Skin epidermis (tissue), 12 donors: Measurements from ENCODE around the gene OBSCN.

Experiments
- H3K27ac ChIP-seq, 21 experiments: fragments of 200-600 bp; sonication (generic) in 11 of 21; one replicate each; pipeline ENCODE4 v1.5.0; 2020; ENCODE audit warnings: mild to moderate bottlenecking in 3 of 21, inconsistent platforms in 2 of 21, moderate library complexity in 2 of 21
- H3K4me3 ChIP-seq, 7 experiments: fragments of 200-600 bp; sonication (generic) in 2 of 7; one replicate each; pipeline ENCODE4 v1.5.0; 2020; ENCODE audit warnings: inconsistent platforms in 2 of 7, mild to moderate bottlenecking in 2 of 7, moderate library complexity in 1 of 7

Gene OBSCN

GRCh38 chr1:228313536-228314277 is 105.9 kb downstream of the OBSCN start:
- H3K27ac ChIP-seq, result no peak overlapping the region
- H3K4me3 ChIP-seq, result no peak overlapping the region

GRCh38 chr1:228314315-228314657 is 106.4 kb downstream of the OBSCN start:
- Histone ChIP-seq H3K4me3 (no peak overlapping the region), H3K27ac (no peak overlapping the region)

GRCh38 chr1:228314658-228315483 is 107.0 kb downstream of the OBSCN start:
- Histone ChIP-seq H3K27ac (no peak overlapping the region), H3K4me3 (no peak overlapping the region)

DNA sequence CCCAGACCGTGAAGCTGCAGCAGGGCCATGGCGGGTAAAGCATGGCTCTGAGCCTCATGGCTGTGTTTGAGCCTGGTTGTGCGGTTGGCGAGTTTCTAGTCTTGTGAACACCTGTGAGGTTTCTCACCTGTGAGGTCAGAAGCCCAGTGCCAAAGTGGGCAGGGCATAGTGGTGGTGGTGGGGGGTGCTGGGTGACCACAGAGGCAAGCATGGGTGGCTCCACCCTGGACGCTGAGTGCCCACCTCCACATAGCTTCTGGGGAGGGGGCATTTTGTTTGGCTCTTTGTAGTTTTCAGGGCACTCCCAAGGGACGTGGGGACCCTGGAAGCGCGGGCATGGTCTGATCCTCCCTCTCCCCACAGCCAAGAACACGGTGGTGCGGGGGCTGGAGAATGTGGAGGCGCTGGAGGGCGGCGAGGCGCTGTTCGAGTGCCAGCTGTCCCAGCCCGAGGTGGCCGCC is 107.7 kb downstream of the OBSCN start:
- Histone ChIP-seq H3K27ac (no peak overlapping the region), H3K4me3 (no peak overlapping the region)

DNA sequence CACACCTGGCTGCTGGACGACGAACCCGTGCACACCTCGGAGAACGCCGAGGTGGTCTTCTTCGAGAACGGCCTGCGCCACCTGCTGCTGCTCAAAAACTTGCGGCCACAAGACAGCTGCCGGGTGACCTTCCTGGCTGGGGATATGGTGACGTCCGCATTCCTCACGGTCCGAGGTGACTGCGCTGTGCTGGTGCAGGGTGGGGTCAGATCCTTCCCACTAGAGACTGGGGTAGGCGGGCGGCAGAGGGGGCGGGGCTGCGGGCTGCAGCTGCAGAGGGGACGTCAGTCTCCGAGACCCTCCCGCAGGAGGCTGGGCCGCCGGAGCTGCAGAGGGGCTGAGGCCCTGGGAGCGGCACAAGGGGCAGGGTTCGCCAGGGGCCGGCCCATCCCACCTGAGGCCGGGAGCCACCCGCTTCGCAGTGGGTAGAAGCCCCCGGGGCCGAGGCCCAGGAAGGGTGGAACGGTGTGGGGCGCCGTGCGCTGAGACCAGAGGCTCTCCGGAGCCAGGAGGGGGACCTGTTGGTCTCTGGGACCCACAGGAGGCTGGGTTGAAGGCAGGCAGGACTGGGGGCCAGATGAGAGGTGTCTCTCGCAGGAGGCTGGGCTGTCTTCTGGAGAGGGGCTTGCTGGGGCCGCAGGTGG is 108.2 kb downstream of the OBSCN start:
- Histone ChIP-seq H3K4me3 (no peak overlapping the region), H3K27ac (no peak overlapping the region)

DNA sequence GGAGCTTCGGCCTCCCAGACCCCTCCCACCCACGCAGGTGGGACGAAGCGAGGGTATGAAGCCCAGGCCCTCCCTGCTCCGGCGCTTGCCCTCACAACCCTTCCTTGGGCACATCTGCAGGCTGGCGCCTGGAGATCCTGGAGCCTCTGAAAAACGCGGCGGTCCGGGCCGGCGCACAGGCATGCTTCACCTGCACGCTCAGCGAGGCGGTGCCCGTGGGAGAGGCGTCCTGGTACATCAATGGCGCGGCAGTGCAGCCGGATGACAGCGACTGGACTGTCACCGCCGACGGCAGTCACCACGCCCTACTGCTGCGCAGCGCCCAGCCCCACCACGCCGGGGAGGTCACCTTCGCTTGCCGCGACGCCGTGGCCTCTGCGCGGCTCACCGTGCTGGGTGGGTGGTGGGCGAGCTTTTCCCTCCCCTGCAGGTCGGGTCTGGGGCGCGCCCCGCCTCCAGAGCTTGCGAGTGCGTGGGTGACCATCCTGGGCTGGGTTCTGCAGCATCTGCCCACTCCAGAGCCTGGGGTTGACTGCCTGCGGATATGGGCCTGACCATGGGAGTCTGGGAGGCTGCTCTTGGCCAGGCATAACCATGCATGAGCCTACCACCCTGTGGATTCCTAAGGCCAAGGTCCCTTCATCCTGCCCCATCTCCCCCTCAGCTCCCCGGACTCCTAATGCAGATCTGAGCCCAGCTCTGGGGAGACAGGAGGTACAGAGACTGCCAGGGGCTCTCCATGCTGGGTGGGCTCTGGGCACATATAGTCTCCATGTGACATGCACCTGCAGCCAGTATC is 108.9 kb downstream of the OBSCN start:
- H3K4me3 ChIP-seq, result no peak overlapping the region

DNA sequence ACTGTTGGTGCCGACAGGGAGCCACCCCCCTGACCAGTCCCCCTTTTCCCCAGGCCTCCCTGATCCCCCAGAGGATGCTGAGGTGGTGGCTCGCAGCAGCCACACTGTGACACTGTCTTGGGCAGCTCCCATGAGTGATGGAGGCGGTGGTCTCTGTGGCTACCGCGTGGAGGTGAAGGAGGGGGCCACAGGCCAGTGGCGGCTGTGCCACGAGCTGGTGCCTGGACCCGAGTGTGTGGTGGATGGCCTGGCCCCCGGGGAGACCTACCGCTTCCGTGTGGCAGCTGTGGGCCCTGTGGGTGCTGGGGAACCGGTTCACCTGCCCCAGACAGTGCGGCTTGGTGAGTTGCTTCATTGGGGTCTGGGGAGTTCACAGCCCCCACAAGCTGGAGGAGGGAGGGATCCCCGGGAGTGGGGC is 109.6 kb downstream of the OBSCN start:
- no peak overlapping the region for H3K4me3 ChIP-seq
- no peak overlapping the region for H3K27ac ChIP-seq

More for the DNA sequence above, 108.9 kb downstream of the OBSCN start:
- no peak overlapping the region for H3K27ac ChIP-seq

DNA sequence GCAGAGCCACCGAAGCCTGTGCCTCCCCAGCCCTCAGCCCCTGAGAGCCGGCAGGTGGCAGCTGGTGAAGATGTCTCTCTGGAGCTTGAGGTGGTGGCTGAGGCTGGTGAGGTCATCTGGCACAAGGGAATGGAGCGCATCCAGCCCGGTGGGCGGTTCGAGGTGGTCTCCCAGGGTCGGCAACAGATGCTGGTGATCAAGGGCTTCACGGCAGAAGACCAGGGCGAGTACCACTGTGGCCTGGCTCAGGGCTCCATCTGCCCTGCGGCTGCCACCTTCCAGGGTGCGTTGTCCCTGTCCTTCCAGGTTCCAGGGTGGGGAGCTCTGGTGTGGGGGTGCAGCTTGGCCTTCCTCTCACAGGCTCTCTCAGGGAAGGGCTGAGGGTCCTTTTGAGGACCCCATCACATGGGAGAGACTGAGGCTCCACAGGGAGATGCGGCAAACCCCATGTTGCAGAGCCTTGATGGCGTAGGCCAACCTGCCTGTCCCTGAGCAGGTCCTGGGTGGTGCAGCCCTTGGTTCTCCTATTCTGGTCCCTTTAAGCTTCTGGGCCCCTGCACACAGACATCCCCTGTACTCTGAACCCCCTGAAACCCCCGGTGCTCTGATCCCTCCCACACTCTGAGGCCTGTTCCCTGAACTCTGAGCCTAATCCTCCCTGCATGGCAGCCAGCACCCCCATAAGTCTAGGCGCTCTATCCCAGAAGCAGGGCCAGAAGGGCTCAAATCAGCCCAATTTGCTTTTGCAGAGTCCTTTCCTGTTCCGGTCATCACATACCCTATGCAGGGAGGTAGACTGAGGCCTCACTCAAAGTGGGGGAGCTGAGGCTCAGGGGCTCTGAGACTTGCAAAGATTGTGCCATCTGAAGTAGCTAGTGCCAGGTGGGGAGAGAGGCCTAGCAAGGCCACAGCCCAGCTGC is 110.3 kb downstream of the OBSCN start:
- H3K27ac ChIP-seq, result no peak overlapping the region
- H3K4me3 ChIP-seq, result no peak overlapping the region

- Histone ChIP-seq H3K27ac (no peak overlapping the region), H3K4me3 (no peak overlapping the region)
These were observed 111.0 kb downstream of the OBSCN start for GRCh38 chr1:228318823-228319241.

DNA sequence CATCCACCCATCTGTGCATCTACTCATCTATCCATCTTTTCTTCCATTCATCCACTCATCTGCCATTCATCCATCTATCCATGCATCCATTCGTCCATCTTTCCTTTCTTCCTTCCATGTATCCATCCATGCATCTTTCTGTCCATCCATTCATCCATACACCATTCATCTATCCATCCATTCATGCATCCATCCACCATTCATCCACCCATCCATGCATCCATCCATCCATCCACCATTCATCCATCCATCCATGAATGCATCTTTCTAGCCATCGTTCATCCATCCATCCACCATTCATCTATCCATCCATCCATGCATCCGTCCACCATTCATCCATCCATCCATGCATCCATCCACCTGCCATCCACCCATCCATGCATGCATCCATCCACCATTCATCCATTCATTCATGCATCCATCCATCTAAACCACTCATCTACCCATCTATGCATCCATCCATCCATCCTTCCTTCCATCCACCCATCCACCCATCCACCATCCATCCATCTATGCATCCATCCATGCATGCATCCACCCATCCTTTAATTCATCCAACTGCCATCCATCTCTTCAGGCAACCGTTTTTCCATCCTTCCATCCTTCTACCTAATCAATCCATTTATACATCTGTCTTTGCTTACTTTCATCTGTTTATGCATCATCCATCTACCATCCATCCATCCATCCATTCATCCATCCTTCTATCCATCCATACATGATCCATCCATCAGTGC is 111.7 kb downstream of the OBSCN start:
- no peak overlapping the region for H3K4me3 ChIP-seq
- H3K27ac ChIP-seq, result no peak overlapping the region

GRCh38 chr1:228320394-228320793 is 112.5 kb downstream of the OBSCN start:
- Histone ChIP-seq H3K27ac (no peak overlapping the region), H3K4me3 (no peak overlapping the region)

- no peak overlapping the region for H3K27ac ChIP-seq
These were observed 113.6 kb downstream of the OBSCN start for GRCh38 chr1:228321435-228321834.

GRCh38 chr1:228321895-228322294 is 114.1 kb downstream of the OBSCN start:
- no peak overlapping the region for H3K27ac ChIP-seq

More at GRCh38 chr1:228321435-228321834, 113.6 kb downstream of the OBSCN start:
- no peak overlapping the region for H3K4me3 ChIP-seq

GRCh38 chr1:228323401-228323800 is 115.6 kb downstream of the OBSCN start:
- Histone ChIP-seq H3K4me3 (no peak overlapping the region), H3K27ac (no peak overlapping the region)

More at GRCh38 chr1:228321895-228322294, 114.1 kb downstream of the OBSCN start:
- no peak overlapping the region for H3K4me3 ChIP-seq

DNA sequence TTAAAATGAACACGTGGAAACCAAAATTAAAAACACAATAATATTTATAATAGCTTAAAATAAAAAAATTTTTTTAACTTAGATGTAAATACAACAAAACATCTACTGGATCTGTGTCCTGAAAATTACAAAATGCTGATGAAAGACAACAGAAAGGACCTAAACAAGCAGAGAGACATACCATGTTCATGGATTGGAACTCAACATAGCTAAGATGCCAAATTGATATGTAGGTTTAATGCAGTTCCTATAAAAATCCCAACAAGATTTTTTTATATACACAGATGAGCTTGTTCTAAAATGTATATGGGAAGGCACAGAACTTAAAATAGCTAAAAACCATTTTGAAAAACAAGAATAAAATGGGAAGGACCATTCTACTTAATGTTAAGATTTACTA is 117.4 kb downstream of the OBSCN start:
- no peak overlapping the region for H3K4me3 ChIP-seq
- H3K27ac ChIP-seq, result no peak overlapping the region

DNA sequence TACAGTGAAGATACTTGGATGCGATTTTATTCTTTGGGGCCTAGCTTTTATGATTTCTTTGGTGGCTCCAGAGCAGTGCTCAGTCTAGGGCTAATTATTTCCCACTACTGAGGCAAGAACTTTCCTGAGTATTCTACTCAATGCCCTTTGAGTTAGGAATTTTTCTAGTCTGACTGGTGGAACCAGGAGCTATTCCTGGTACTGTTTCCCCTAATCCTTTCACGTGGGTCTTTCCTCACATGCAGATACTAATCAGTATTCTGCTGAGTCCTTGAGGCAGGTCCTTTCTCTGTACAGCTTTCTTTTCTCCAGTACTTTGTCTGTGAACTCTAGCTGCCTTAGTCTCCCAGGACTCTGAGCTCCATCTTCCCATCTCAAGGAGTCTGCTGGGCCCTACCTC is 122.0 kb downstream of the OBSCN start:
- no peak overlapping the region for H3K27ac ChIP-seq
- H3K4me3 ChIP-seq, result no peak overlapping the region

GRCh38 chr1:228332797-228333738 is 125.2 kb downstream of the OBSCN start:
- Histone ChIP-seq H3K4me3 (no peak overlapping the region), H3K27ac (no peak overlapping the region)
